ENCODE measurements around the gene MUS81. TPM values are rescaled to one million over a fixed set of nuclear protein-coding genes. Genes with fewer than 3 reads are reported as not detected.

Gene MUS81
- polyA plus RNA-seq, 2 of the 4 experiments (the other 2 are of a cell fraction) = 27.8 to 33.4 TPM

DNA sequence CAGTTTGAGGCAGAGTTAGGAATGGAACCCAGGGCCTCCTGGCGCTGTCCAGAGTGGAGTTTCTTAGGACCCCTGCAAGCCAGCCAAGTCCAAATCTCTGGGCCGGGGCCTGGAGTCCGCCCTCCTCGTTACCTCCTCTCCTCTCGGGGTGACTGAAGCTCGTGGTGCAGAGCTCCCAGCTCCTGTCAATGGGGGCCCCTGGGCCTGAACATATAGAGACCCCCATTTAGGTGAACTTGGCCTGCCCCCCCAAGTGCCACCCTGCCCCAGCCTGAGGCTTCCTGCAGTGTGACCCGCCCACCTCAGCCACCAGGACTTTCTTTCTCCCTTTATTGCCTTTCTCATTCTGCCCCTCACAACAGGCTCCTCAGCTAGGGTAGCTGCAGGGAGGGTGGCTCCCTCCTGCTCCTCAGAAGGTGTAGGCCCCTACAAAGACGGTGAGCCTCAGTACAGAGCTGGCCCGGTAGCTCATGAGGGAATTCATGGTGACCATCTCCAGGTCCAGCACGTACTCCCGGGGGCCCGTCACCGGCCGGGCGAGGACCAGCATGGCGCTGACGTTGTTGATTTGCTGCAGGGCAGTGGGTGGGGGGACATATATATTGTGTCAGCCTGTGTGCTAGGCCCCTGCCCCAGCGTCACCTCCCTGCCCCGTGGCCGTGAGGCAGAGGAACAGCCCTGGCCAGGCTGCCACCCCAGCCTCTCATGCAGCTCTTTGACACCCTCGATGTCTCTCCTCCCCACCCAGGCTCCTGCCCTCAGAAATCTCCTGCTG, 6.5 kb downstream of the MUS81 start:
- 96% methylated on average over 21 of the region's 21 CpGs for WGBS (ENCODE audit: missing lambda C conversion rate)
- Histone ChIP-seq H3K4me3 (no peak overlapping the region), H3K9me3 (no peaks in the 10 kb centered on the region), H3K27ac (no peak overlapping the region), H3K4me1 (peaks cover 7% of the 10 kb centered on the region), H3K4me2 (no peak overlapping the region)
- ATAC-seq (no peak), DNase-seq (ENCODE audit: low read depth in 1 of 2, low spot score in 1 of 2) (no peak), FAIRE-seq (no peak)
- CTCF ChIA-PET = interaction anchor here (0.9 to 5.9 kb wide), 8 partner anchors 6 to 155 kb away, joined by 3 to 78 read pairs (median 4); partner anchors contain the start of genes CCDC85B, CFL1, FIBP and KAT5
- POLR2A ChIA-PET = interaction anchor here (1.1 kb wide), 1 partner anchor 8 kb away, joined by 4 read pairs; the partner anchor contains the start of gene CFL1
- TF ChIP-seq, protein P1, sequence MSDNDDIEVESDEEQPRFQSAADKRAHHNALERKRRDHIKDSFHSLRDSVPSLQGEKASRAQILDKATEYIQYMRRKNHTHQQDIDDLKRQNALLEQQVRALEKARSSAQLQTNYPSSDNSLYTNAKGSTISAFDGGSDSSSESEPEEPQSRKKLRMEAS (IDR thresholded peaks at IDR 0.05) = no peak
- no peak for TF ChIP-seq ZSCAN20 (CRISPR knock-in tag; IDR thresholded peaks at IDR 0.05)
- no peak for TF ChIP-seq CBX2 (IDR thresholded peaks at IDR 0.05; ENCODE audit: borderline replicate concordance, low read depth)
- no peak for TF ChIP-seq EHMT2 (IDR thresholded peaks at IDR 0.05; ENCODE audit: low read depth)

GRCh38 chr11:65867284-65868071, 7.2 kb downstream of the MUS81 start:
- FAIRE-seq = no peak
- TF ChIP-seq ZNF302 (CRISPR knock-in tag; IDR thresholded peaks at IDR 0.05) (no peak), SMC3 (IDR thresholded peaks at IDR 0.05) (no peak), JUN (IDR thresholded peaks at IDR 0.05) (no peak), ESRRA (IDR thresholded peaks at IDR 0.05; ENCODE audit: borderline replicate concordance, low read length) (no peak)
- TF ChIP-seq, protein P2, sequence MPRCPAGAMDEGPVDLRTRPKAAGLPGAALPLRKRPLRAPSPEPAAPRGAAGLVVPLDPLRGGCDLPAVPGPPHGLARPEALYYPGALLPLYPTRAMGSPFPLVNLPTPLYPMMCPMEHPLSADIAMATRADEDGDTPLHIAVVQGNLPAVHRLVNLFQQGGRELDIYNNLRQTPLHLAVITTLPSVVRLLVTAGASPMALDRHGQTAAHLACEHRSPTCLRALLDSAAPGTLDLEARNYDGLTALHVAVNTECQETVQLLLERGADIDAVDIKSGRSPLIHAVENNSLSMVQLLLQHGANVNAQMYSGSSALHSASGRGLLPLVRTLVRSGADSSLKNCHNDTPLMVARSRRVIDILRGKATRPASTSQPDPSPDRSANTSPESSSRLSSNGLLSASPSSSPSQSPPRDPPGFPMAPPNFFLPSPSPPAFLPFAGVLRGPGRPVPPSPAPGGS (IDR thresholded peaks at IDR 0.05) = no peak
- ATAC-seq = no peak
- ChIA-PET POLR2A (interaction anchor here (1.1 to 2.9 kb wide), 2 partner anchors 8 to 9 kb away, joined by 4 to 15 read pairs; partner anchors contain the start of genes CFL1 and MUS81), CTCF (interaction anchor here (0.9 to 7.5 kb wide), 9 partner anchors 7 to 156 kb away, joined by 3 to 158 read pairs (median 5); partner anchors contain the start of genes CCDC85B, CFL1, FIBP and KAT5)
- no peak overlapping the region for H3K4me2 ChIP-seq
- DNase-seq (ENCODE audit: low read depth in 1 of 2, low spot score in 1 of 2) = no peak
- H3K4me1 ChIP-seq = no peaks in the 10 kb centered on the region
- WGBS (ENCODE audit: missing lambda C conversion rate) = 79% methylated on average over 29 of the region's 29 CpGs
- no peaks in the 10 kb centered on the region for H3K9me3 ChIP-seq
- H3K4me3 ChIP-seq = no peak overlapping the region
- H3K27ac ChIP-seq = no peak overlapping the region

GRCh38 chr11:65868076-65868667, 7.9 kb downstream of the MUS81 start:
- no peak for TF ChIP-seq HOXA7 (CRISPR knock-in tag; IDR thresholded peaks at IDR 0.05)
- TF ChIP-seq JUN (IDR thresholded peaks at IDR 0.05) = peak in 1 of 2 experiments; percentile 42; a peak in 2 of 5 replicates
- no peak for TF ChIP-seq ESRRA (IDR thresholded peaks at IDR 0.05; ENCODE audit: borderline replicate concordance, low read length)
- no peak for TF ChIP-seq ZNF302 (CRISPR knock-in tag; IDR thresholded peaks at IDR 0.05)
- H3K27ac ChIP-seq = no peak overlapping the region
- H3K9me3 ChIP-seq = no peaks in the 10 kb centered on the region
- CTCF ChIA-PET = interaction anchor here (1.0 to 7.5 kb wide), 5 partner anchors 8 to 157 kb away, joined by 3 to 158 read pairs (median 12); partner anchors contain the start of genes CFL1, FIBP, KAT5 and MUS81
- POLR2A ChIA-PET = interaction anchor here (2.1 to 2.9 kb wide), 2 partner anchors 8 to 21 kb away, joined by 9 to 15 read pairs; partner anchors contain the start of genes FIBP and MUS81
- no peak overlapping the region for H3K4me2 ChIP-seq
- H3K4me1 ChIP-seq = peaks cover 6% of the 10 kb centered on the region
- no peak for FAIRE-seq
- H3K4me3 ChIP-seq = no peak overlapping the region
- no peak for DNase-seq (ENCODE audit: low read depth in 1 of 2, low spot score in 1 of 2)
- ATAC-seq = 0 out of 6 replicates have a peak, but pooled peaks of 1 of the 2 experiments have one; percentile 4
- 84% methylated on average over 14 of the region's 19 CpGs for WGBS (ENCODE audit: missing lambda C conversion rate)

DNA sequence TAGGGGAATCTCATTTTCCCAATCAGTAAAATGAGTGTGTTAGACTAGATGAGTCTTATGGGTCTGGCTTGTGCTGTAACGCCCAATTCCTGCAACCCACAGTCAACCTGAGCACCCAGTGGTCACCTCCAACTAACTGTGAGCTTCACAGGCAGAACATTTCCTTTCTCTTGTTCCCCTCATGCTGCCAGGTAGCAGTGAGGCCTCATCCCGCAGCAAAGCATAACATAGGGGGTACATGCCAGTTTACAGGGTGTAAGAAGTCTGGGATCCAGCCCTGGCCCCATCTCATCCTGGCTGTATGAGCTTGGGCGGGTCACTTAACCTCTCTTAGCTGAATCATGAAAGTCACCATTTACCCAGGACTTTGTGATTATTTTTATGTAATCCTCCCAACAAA, 8.7 kb downstream of the MUS81 start:
- Histone ChIP-seq H3K9me3 (no peaks in the 10 kb centered on the region), H3K27ac (no peak overlapping the region), H3K4me2 (no peak overlapping the region), H3K4me3 (no peak overlapping the region), H3K4me1 (peaks cover 6% of the 10 kb centered on the region)
- TF ChIP-seq EHMT2 (IDR thresholded peaks at IDR 0.05; ENCODE audit: low read depth) (no peak), MAFK (IDR thresholded peaks at IDR 0.05; ENCODE audit: partially characterized antibody) (no peak)
- TF ChIP-seq, protein P3, sequence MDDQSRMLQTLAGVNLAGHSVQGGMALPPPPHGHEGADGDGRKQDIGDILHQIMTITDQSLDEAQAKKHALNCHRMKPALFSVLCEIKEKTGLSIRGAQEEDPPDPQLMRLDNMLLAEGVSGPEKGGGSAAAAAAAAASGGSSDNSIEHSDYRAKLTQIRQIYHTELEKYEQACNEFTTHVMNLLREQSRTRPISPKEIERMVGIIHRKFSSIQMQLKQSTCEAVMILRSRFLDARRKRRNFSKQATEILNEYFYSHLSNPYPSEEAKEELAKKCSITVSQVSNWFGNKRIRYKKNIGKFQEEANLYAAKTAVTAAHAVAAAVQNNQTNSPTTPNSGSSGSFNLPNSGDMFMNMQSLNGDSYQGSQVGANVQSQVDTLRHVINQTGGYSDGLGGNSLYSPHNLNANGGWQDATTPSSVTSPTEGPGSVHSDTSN (IDR thresholded peaks at IDR 0.05) = 0 out of 2 replicates have a peak, but pooled peaks have one; percentile 2
- ATAC-seq (no peak), FAIRE-seq (no peak), DNase-seq (ENCODE audit: low read depth in 1 of 2, low spot score in 1 of 2) (no peak)
- ChIA-PET POLR2A (interaction anchor here (0.9 to 2.9 kb wide), 3 partner anchors 9 to 206 kb away, joined by 3 to 15 read pairs (median 9); partner anchors contain the start of genes FIBP, MUS81 and RELA), CTCF (interaction anchor here (0.8 to 7.5 kb wide), 8 partner anchors 8 to 157 kb away, joined by 3 to 158 read pairs (median 4); partner anchors contain the start of genes CFL1, FIBP, KAT5 and MUS81)
- WGBS (ENCODE audit: missing lambda C conversion rate) = 73% methylated on average over 3 of the region's 3 CpGs
